HepG2 (cell line): ENCODE measurements around the gene PLAAT1. TPM values are rescaled to one million over a fixed set of nuclear protein-coding genes. Genes with fewer than 3 reads are reported as not detected.

ENCODE experiments used
- ATAC-seq: fragments of 200-7000 bp; cut with Tn5 transposase; 3 replicates; pipeline ENCODE4 v1.9.1; 2020; ENCODE audit warnings: mild to moderate bottlenecking, moderate library complexity
- BruUV-seq: library from RNA; stranded (reverse); fragments of 400-500 nt; replicated peaks from 2 replicates; lab custom pipeline; 2021; lab: Mats Ljungman, UMichigan
- CTCF ChIA-PET: fragments of 300-600 bp; formaldehyde crosslinking; extraction: SDS; loops from one replicate; lab custom pipeline; 2021; ENCODE audit warnings: low total read pairs, inconsistent platforms, low intra/inter-chr PET ratio; lab: Yijun Ruan, JAX
- POLR2A ChIA-PET: fragments of 350-600 bp; sonication (Branson Sonifier 250); formaldehyde crosslinking; loops from one replicate; lab custom pipeline; 2020; ENCODE audit warnings: antibody characterized with exemption, inconsistent platforms; lab: Yijun Ruan, JAX
- DNase-seq: peaks from one replicate; pipeline ENCODE4 v3.0.0-alpha.2; 2015; ENCODE audit warnings: low spot score
- FAIRE-seq: peaks from 3 replicates; lab custom pipeline; 2011; peaks lifted over from hg19 to GRCh38; lab: Jason Lieb, UNC
- H2AFZ ChIP-seq: one replicate; pipeline ENCODE4 v1.6.1; 2011; ENCODE audit warnings: low read length, inconsistent platforms
- H3K27ac ChIP-seq: fragments of 300-600 bp; 3 replicates; pipeline ENCODE4 v1.8.0; 2011; ENCODE audit warnings: mixed run types, mild to moderate bottlenecking, mixed read lengths, low read length, inconsistent platforms; ENCODE audit not compliant: insufficient read depth; ENCODE audit errors: extremely low read length
- H3K27me3 ChIP-seq, 2 experiments: fragments of 200-600 bp in 1 of 2; 2 replicates in 1 of 2; 3 replicates in 1 of 2; pipeline versions ENCODE4 v1.6.0 to v1.8.0; 2011; ENCODE audit warnings: low read length in 2 of 2, mild to moderate bottlenecking in 2 of 2, moderate library complexity in 2 of 2, inconsistent platforms in 1 of 2; ENCODE audit not compliant: insufficient read depth in 2 of 2, control insufficient read depth in 1 of 2
- H3K36me3 ChIP-seq, 2 experiments: fragments of 200-600 bp in 1 of 2; replicated peaks in 1 of 2; 2 replicates in 1 of 2; 3 replicates in 1 of 2; pipeline versions ENCODE4 v1.5.1 to v1.8.0; 2011; ENCODE audit warnings: low read length in 2 of 2, inconsistent platforms in 1 of 2; ENCODE audit not compliant: insufficient read depth in 2 of 2, control insufficient read depth in 1 of 2
- H3K4me1 ChIP-seq: 2 replicates; pipeline ENCODE4 v1.5.1; 2012; ENCODE audit warnings: low read length, inconsistent platforms; ENCODE audit not compliant: insufficient read depth
- H3K4me2 ChIP-seq: 2 replicates; pipeline ENCODE4 v1.6.0; 2011; ENCODE audit warnings: low read depth, low read length, inconsistent platforms
- H3K4me3 ChIP-seq, 3 experiments: fragments of 200-600 bp in 1 of 3; sonication (generic), shearing (Covaris generic) in 1 of 3; replicated peaks in 1 of 3; 2 replicates each; pipeline ENCODE4 v1.5.1; 2011 to 2016; ENCODE audit warnings: low read length in 3 of 3, inconsistent platforms in 2 of 3, low read depth in 2 of 3, mild to moderate bottlenecking in 2 of 3, control low read depth in 1 of 3, mixed read lengths in 1 of 3; ENCODE audit not compliant: insufficient read depth in 1 of 3
- H3K79me2 ChIP-seq: one replicate; pipeline ENCODE4 v1.6.1; 2011; ENCODE audit warnings: low read length, inconsistent platforms; ENCODE audit not compliant: insufficient read depth
- H3K9ac ChIP-seq: 2 replicates; pipeline ENCODE4 v1.6.0; 2011; ENCODE audit warnings: mild to moderate bottlenecking, low read depth, low read length, inconsistent platforms; ENCODE audit not compliant: insufficient read depth
- H3K9me3 ChIP-seq: 2 replicates; pipeline ENCODE4 v1.5.1; 2012; ENCODE audit warnings: mild to moderate bottlenecking, low read length
- H4K20me1 ChIP-seq: 2 replicates; pipeline ENCODE4 v1.6.0; 2011; ENCODE audit warnings: inconsistent platforms, mild to moderate bottlenecking, low read length, moderate library complexity; ENCODE audit not compliant: insufficient read depth
- ATF4 ChIP-seq, 2 experiments: fragments of 450-650 bp in 1 of 2; sonication (generic) in 1 of 2; formaldehyde crosslinking; IDR thresholded peaks; 2 replicates each; pipeline versions ENCODE4 v1.5.0 to v1.8.0; 2020 to 2022; ENCODE audit warnings: mild to moderate bottlenecking in 1 of 2, missing genetic modification reagents in 1 of 2
- FOXK2 ChIP-seq: fragments of 450-650 bp; IDR thresholded peaks from 2 replicates; pipeline ENCODE4 v1.6.1; 2016
- NR2F6 ChIP-seq, 2 experiments: IDR thresholded peaks; 2 replicates each; pipeline ENCODE4 v1.6.1; 2016; ENCODE audit warnings: antibody characterized with exemption in 1 of 2, mild to moderate bottlenecking in 1 of 2
- PRDM15 ChIP-seq: sonication (generic); formaldehyde crosslinking; IDR thresholded peaks from 2 replicates; pipeline ENCODE4 v1.4.0; 2020; ENCODE audit warnings: missing genetic modification reagents
- RFX3 ChIP-seq: IDR thresholded peaks from 2 replicates; pipeline ENCODE4 v1.6.1; 2016; ENCODE audit warnings: missing biosample characterization, missing genetic modification reagents
- ZNF138 ChIP-seq: sonication (generic); formaldehyde crosslinking; IDR thresholded peaks from 2 replicates; pipeline ENCODE4 v1.5.0; 2020; ENCODE audit warnings: mild to moderate bottlenecking, low read depth, missing genetic modification reagents
- WGBS: methylation state at CpG from one replicate; pipeline ENCODE4 v1.1.6; 2017; ENCODE audit warnings: low lambda C conversion rate; 5-methylcytosine and 5-hydroxymethylcytosine counted together
- in situ Hi-C: cut with HindIII; loops from 2 replicates; pipeline ENCODE4 v1.10.0; 2017; ENCODE audit warnings: low pct_unique_long_range_greater_than_20kb; ENCODE audit not compliant: extremely low pct_ligation_motif_present
- intact Hi-C: fragments of 100-400 bp; cut with micrococcal nuclease; formaldehyde crosslinking; loops from one replicate; pipeline ENCODE4 v1.10.0; 2022; ENCODE audit not compliant: unreplicated experiment
- polyA plus RNA-seq, 8 experiments: library from polyadenylated mRNA; depleted of rRNA in 3 of 8; stranded (reverse) in 7 of 8; unstranded in 1 of 8; fragments of >200 nt; fragmentation: Illumina TruSeq in 4 of 8; extraction: Trizol in 4 of 8; gene quantifications; 2 replicates each; pipeline versions ENCODE4 v1.2.1 to v1.2.3, GENCODE V29; 2011 to 2016; ENCODE audit warnings: low read depth in 4 of 8, missing spikeins in 1 of 8, mixed read lengths in 1 of 8; ENCODE audit not compliant: insufficient read depth in 1 of 8
- total RNA-seq, 5 experiments: library from RNA; depleted of rRNA; stranded (reverse); fragments of >200 nt; fragmentation: Illumina TruSeq; extraction: Trizol; gene quantifications; 2 replicates each; pipeline ENCODE4 v1.2.3, GENCODE V29; 2016; ENCODE audit warnings: low read depth in 1 of 5

The PLAAT1 gene
- total and polyA plus RNA-seq, 2 of the 13 experiments (the other 11 are each of a cell fraction or from before 2014, with no cell fraction given) = not detected

GRCh38 chr3:193230610-193231009 lies 10.4 kb upstream of the PLAAT1 start:
- WGBS = 21% methylated on average over 4 of the region's 4 CpGs
- Histone ChIP-seq H3K9ac (no peak overlapping the region), H4K20me1 (no peaks in the 10 kb centered on the region), H3K9me3 (no peaks in the 10 kb centered on the region), H3K4me1 (no peaks in the 10 kb centered on the region), H3K27me3 (peaks cover 0 to 1% of the 10 kb centered on the region in 2 experiments; a peak in 1 of 5 replicates), H3K4me3 (no peak overlapping the region), H2AFZ (no peak overlapping the region), H3K4me2 (no peak overlapping the region), H3K36me3 (no peaks in the 10 kb centered on the region), H3K79me2 (no peaks in the 10 kb centered on the region), H3K27ac (no peak overlapping the region)
- DNase-seq (no peak), ATAC-seq (no peak), FAIRE-seq (no peak)
- BruUV-seq = no TSS peak
- in situ Hi-C loops (no loop called here), intact Hi-C loops (no loop called here)
- no peak for TF ChIP-seq RFX3 (CRISPR knock-in tag)
- ChIA-PET CTCF (no interaction called here), POLR2A (no interaction called here)

- Histone ChIP-seq H3K27me3 (peaks cover 0 to 1% of the 10 kb centered on the region in 2 experiments; a peak in 1 of 5 replicates), H3K27ac (no peak overlapping the region), H3K9ac (no peak overlapping the region), H4K20me1 (no peaks in the 10 kb centered on the region), H3K36me3 (no peaks in the 10 kb centered on the region), H3K4me3 (no peak overlapping the region), H3K79me2 (no peaks in the 10 kb centered on the region), H3K4me2 (no peak overlapping the region), H3K4me1 (no peaks in the 10 kb centered on the region), H3K9me3 (no peaks in the 10 kb centered on the region), H2AFZ (no peak overlapping the region)
- ChIA-PET POLR2A (no interaction called here), CTCF (no interaction called here)
- in situ Hi-C loops = no loop called here
- FAIRE-seq = no peak
- no TSS peak for BruUV-seq
- TF ChIP-seq ZNF138 (CRISPR knock-in tag) (no peak), FOXK2 (no peak), ATF4 (CRISPR knock-in tag; IDR thresholded peaks at IDR 0.05) (no peak), PRDM15 (no peak), NR2F6 (IDR thresholded peaks at IDR 0.05) (no peak), NR2F6 (CRISPR knock-in tag; IDR thresholded peaks at IDR 0.05) (no peak)
- WGBS = 8% methylated on average over 5 of the region's 6 CpGs
- intact Hi-C loops = no loop called here
- no peak for ATAC-seq
- DNase-seq = no peak
These were observed 9.8 kb upstream of the PLAAT1 start for GRCh38 chr3:193231201-193231600.
